NCI-H2107 treated with DMSO at 0.1 percent for 48 hours (cell line): Measurements from ENCODE around the gene APBA2.

Experiments used
- DNase-seq: peaks from one replicate; lab custom pipeline; 2025; ENCODE audit not compliant: unreplicated experiment; lab: John Stamatoyannopoulos, UW

APBA2 gene

DNA sequence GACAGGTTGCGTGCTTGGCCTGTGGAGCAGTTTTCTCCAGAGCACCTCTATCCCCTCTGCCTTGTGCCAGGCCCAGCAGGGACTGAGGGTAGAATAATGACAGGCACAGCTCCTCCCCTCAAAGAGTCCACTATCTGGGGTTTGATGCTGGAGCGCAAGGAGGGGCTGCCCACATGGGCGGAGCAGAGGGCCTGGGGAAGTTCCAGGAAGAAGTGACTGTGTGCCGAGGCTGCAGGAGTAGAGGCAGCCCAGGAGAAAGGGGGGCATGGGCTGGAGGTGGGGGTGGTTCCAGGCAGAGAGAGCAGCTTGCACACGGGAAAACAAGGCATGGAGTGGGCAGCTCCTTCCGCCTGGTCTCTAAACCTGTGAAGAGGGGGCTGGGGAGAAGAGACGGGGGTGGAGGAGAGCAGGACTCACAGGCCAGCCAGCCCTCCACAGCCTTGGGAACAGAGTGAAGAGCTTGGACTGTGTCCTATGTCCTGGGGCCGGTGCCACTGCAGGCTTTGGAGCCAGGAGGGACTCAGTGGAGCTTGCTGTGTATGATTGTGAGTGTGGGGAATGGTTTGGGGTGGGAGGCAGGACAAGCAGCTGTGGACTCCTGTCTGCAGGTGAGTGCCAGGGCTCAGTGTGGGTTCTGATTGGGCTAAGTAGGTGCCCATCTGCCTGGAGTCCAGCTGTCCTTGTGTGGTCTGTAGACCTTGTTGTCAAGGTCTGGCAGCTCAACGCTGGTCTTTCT lies 48.1 kb downstream of the APBA2 start:
- DNase-seq = no peak

DNA sequence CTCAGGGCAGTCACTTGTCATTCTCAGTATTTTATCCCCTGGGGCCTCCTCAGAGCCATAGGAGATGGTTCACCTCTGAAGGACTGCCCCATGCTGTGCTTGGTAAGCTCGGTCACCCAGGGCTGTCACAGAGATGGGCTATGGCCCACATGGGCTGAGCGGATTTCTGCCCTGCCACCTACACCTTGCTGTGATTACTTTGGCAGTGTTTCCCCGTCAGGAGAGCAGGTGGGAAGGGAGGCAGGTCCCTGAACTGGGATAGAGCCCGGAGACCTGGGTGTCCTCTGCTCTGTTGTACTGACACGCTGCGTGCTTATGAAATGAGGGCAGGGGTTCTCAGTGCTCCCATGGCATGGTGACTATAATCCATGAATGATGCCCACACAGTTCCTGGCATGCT lies 48.9 kb downstream of the APBA2 start:
- DNase-seq = no peak

DNA sequence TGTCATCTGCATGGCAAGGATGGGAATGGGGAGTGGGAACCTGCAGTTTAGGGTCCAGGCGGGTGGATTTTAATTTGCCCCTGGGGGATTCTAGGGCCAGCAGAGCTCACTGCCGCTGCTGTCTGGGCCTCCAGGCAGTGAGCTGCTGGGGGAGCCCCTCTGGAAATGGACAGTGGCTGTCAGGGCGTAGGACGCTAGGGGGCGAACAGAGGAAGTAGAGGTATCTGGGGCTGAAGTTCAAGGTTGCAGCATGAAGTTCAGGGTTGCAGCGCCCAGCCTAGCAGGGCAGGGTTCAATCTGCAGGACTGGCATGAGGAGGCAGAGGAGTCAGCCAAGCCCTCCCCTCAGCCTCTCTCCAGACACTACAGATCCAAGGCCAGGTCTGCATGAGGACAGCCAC lies 49.5 kb downstream of the APBA2 start:
- DNase-seq = no peak

DNA sequence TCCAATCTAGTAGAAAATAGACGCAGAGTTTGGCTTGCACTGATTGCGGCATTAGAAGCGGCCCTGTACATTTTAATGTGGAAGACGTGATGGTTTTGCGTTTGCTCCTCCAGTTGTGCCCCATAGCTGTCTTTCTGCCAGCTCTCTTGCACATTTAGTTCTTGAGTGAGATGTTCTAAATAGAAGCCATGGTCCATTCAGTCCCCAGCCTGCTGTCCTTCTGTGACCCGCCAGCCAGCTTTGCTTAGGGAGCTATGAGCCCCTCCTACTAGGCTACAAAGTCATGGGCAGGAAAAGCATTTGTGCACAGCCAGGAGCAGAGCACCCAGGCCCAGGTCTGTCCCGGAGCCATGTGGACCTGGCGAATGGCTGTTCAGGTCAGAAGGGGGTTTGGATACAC lies 50.3 kb downstream of the APBA2 start:
- DNase-seq = no peak

DNA sequence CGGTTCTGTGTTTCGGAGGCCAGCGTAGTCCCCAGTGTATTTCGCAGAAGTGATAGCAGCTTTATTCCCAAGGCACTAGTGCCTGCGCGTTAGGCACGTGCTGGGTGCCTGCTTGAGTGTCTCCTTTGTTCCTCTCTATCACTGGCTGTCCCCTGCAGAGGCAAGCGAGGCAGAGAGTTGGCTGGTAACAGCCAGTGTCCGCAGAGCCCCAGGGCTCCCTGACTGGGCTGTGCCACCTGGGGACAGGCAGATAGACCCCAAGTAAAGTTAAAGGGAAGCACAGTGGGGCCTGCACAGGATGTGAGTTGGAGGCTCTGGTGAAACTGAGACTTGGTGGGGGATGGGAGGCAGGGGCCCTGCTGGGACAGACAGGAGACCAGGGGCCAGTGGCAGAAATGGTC lies 50.7 kb downstream of the APBA2 start:
- no peak for DNase-seq

DNA sequence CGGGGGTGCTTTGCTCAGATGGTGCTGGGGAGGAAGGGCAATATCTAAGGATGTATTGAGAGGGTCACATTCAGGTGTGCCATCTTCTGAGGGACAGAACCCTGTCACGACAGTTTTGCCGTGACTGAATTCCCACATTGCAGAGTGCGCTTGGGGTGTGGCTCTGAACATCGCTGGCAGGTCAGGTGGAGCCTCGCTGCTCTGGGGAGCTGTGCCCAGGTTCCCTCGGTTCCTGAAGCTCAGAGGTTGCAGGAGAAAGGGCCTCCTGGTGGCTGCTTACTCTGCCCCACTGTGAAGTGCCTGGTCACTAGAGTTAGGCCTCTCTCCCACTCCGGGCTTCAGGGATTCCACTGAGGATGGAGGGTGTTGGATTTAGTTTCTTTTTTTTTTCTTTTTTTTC lies 51.5 kb downstream of the APBA2 start:
- DNase-seq = no peak

DNA sequence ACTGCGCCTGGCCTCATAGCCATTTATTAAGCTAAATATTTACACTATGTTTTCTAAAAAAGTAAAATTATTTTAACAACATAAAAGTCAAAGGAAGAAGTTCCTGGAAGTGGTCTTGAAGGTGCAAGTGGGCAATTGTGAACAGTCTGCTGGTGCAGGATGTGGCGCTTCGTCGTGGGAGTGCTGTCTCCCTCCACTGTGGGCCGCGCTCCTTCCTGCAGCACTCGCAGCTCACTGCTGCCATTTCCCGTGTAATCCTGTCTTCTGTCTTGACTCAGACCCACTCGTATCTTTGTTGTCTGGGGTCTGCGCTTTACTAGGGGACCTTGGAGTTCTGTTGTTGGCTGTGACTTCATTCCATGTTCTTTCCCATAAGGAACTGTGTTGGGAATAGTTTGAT lies 56.3 kb downstream of the APBA2 start:
- DNase-seq = no peak

DNA sequence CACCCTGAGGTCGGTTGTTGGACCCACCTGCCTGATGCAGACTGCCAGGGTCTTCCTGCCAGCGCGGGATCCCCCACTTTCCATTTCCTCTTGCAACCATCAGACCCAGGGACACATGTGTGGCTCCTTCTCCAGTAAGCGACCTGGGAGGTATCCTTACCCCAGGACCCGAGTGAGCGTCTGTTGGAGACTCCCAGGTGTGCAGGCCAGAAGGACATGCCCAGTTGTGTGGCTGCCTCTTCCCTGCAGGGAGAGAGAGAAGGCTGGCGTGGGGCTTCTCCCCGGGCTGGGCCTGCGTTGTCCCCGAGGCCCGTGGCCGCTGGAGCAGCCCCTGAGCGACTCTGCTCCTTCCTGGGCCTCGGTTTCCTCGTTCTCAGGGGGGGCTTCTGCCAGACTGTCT lies 56.8 kb downstream of the APBA2 start:
- DNase-seq = no peak

DNA sequence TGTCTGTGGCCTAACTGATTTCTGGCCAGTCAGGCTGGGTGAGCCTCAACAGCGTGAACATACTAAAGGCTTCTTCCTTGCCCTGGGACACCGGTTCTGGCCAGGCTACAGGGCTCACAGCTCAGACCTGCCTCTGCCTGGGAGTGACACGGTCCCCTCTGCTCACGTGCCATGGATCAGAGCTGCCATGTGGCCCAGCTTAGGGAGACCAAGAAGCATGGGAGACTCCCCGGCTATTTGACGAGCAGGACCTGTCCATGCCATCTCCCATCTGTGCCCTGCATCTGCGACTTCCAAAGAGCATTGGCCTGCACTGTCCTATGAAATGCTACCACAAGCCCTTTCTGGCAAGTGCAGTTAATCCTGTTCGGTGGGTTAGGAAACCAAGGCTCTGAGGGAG lies 57.4 kb downstream of the APBA2 start:
- DNase-seq = no peak

DNA sequence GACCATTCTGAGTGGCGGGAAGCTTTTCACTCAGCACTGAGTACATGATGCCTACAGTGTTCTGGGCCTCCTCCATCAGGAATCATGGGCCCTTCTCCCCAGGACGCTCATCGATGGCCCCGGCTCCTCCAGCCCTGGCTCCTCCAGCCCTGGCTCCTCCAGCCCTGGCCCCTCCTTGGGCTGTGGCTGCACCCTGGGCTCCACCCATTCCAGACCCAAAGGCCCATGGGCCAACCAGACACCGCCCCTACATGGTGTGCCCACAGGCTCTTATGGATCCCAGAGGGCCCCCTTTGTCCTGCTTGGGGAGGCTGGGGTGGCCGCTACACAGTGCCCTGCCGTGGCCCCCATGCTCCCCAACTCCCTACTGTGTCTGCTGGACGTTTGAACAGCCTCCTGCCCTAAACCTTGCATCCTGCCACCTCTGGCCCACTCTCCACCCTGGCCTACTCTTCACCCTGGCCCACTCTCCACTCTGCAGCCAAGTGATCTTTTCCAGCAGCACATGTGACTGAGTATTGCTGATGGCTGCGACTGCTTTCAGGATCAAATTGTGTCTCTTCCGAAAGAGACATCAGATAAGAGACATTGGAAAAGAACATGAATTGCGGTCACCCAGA lies 57.9 kb downstream of the APBA2 start:
- no peak for DNase-seq

DNA sequence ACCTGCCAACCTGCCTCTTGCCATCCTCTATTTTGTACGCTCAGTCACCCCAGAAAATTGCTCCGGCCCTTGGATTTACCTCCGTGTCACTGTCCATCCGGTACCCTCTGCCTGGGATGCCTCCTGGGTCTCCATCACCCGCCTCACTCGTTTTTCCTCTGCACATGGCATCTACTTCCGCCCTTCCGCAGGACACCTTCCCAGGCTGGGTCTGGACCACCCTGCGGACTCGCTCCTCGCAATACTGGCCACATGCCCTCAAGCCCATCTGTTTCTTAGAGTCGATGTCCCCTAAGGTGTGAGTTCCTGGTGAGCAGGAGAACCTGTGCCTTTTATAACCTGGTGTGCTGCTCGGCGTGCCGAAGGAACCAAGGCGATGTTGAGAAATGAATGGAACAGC lies 58.5 kb downstream of the APBA2 start:
- no peak for DNase-seq

DNA sequence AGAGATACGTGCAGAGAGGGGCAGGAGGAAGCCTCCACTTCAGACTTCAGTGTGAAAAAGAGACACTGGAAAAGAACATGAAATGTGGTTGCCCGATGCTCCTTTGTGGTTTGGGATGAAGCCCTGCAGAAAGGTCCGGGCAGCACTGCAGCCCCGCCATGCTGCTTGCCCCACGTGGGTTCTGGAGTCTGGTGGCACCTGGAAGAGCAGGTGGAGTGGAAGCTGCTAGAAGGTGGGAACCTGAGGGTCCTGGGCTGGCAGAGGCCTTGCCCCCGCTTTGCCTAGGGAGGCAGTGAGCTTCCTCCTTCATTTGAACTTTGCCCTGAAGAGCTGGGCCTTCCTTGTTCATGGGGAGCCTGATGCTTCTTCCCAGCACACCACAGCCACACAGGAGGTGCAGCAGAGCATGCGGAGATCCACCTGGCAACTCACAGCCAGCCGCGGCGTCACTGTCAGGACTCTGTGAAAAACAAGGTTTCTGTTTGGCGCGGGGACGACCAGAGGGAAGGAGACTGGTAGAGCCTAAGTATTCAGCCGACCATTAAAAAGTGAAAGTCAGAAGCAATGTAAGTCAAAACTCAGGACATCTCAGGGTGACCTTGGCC lies 59.0 kb downstream of the APBA2 start:
- no peak for DNase-seq

DNA sequence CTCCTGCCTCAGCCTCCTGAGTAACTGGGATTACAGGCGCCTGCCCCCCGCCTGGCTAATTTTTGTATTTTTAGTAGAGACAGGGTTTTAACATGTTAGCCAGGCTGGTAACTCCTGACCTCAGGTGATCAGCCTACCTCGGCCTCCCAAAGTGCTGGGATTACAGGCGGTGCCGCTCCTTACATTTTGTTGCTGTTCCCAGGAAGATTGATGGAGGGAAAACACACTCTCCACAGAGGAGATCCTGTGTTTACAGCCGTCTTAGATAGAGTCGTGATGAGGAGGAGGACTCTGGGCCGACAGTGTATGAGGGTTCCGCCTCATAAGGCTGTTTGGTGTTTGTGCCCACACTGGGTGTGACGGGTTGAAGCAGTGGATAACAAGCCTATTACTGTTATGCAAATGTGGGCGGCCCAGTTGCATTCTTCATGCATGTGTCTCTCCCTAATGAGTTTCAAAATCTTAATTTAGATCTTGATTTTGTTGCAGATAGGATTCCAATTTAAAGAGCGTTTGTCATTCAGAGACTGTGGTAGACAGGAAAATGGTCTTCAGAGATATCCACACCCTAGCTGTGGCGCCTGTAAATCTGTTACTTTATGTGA lies 60.0 kb downstream of the APBA2 start:
- DNase-seq = no peak

DNA sequence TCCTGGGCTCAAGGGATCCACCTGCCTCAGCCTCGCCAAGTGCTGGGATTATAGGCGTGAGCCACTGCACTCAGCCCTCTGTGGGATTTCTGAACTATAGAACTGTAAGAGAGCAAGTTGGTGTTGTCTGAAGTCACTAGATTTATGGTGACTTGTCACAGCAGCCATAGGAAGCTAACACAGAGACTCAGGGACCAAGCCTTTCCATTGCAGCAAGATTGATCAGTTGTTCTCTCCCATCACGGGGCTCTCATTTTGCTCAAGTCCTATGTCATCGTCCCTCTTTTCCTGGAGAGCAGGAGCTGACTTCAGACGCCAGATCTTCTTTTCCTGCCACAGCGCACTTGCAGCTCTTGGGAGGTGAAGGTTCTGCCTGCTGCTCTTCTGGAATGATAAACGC lies 61.0 kb downstream of the APBA2 start:
- no peak for DNase-seq

DNA sequence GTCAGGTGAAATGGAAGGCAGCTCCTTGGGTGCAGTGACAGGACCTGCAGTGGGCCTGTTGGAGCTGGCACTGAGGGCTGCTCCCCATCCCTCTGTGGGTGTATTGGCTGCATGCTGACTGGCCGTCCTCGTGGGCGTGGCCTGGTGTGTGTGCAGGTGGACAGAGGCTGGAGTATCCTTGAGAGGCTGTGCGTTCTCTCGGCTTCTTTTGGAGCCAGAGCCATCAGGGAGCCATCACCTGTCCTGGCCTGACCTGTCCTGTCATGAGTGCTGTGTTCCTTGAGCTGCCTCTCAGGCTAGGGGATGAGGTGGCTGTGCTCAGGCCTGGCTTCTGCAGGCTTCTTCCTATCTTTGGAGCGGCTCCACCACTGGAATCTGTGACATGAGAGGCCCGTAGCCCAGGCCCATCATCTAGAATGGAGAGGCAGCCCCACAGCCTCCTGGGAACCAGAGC lies 61.5 kb downstream of the APBA2 start:
- DNase-seq = no peak

DNA sequence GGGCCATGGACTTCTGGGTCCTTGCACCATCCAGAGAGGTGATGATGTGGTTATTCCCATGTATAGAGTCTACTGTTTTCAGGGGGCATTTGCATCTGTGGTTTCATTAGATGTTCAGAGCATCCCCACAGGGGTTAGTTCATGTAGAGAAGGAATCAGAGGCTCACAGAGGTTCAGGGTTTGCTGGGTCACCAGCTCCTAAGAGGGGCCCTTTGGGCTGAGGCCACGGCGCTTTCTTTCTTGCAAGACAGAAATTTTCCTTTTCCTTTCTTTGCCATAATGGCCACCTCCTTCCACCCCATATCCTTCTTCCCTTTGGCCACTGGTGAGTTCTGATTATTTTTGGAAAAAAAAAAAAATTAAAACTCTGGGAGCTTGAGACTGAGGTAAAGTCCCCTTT lies 62.3 kb downstream of the APBA2 start:
- DNase-seq = no peak

DNA sequence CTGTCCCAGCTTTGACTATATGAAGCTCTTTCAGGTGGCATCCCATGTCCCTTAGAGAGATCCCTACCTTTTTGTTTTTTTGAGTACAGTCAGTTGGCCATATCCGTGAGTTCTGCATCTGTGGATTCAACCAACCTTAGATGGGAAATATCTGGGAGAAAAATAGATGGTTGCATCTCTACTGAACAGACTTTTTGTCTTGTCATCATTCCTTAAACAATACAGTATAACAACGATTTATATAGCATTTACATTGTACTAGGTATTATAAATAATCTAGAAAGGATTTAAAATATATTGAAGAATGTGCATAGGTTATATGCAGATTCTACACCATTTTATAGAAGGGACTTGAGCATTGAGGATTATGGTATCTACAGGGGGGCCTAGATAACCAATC lies 65.1 kb downstream of the APBA2 start:
- DNase-seq = no peak

DNA sequence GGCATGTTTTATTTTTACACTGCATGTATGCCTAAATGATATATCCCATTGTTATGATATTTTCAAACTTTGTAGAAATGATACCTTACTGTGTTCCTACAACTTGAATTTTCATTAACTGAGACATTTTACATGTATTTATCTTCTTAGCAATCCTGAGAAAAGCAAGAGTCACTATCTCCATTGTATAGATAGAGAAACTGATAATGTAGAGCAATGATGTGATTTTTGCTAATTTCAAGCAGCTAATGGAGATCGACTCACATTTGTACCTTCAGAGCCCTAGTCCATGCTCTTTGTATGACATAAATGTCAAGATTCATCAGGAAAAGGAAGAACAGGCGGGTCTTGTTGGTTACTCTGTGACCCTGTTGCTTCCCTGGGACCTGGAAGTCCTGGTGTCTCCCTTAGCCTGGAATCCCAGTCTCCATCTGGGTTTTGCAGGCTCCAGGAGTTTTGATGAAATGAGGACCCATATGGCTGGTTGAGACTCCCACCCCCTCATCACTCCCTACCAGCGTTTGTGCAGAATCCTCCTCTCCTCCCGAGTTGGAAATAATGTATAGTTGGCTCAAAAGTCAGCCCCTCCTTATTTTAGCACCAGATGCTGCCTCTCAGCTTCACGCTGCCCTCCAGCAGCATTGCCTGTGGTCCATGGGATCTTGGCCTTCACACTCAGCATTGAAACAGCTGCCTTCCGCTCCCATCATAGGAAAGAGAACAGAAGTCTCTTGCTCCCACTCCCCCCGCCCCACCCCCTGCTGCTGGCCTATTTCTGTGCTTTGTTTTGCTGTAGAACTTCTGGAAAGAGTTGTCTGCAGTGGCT lies 67.1 kb downstream of the APBA2 start:
- DNase-seq = no peak

DNA sequence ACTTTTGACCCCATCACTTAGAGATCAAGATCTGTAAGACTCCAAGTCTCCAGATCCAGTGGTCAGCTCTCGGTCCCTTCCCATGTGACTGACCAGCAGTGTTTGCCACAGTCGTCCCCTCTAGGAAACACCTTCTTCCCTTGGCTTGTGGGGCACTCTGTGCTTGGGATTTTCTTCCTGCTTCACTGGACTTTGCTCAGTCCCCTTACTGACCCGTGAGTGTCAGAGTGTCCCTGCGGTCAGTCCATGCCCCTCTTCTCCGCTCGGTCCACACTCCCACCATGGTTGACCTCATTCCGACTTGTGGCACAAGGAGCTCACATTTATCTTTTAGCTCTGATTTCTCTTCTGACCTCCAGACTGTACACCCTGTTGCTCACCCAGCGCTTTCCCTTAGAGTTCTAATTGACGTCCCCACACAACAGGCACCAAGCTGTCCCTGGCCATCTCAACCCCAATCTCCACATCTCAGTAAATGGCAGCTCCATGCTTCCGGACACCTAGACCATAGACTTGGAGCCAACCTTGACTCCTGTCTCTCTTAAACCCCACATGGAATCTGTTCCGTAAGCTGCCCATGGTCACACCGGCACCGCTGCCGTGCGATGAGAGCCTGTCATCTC lies 67.9 kb downstream of the APBA2 start:
- DNase-seq = no peak

DNA sequence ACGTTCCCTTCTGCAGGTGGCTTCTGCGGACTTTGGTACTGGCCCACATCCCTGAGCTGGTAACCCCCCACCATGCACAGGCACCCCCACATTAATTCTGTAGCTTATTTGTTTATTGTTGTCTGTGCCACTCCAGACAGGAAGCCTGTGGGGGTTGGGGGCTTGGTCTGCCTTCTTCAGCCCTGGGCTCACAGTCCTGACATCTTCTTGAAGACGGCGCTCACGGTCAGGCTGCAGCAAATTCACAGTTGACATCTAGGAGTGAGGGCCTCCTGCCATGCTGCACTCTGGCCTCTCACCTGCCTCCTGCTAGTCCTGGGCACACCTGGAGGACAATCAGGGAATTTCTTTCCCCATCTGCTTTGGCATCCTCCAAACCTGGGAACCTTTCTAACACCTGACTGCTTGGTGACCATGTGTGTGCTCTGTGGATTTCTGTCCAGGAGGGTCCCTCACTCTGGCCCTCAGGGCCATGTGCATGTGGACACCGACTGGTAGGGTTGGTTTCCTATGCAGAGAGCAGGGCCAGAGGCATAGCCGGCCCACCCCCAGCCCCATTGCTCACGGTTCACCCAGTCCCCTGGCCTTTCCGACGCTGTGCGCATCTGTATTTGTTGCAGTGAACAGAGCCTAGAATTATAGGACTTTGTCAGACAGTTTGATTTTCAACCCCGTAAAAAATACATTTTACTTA lies 68.8 kb downstream of the APBA2 start:
- no peak for DNase-seq
